SK-N-SH (cell line): ENCODE measurements around the gene RER1.

Source experiments
- ELF1 ChIP-seq: IDR thresholded peaks from 2 replicates; pipeline ENCODE4 v1.4.0; 2012
- EP300 ChIP-seq, 2 experiments: IDR thresholded peaks; 2 replicates each; pipeline versions ENCODE4 v1.4.0 to v1.6.1; 2012; ENCODE audit warnings: borderline replicate concordance in 1 of 2, low read depth in 1 of 2, low read length in 1 of 2
- EZH2phosphoT487 ChIP-seq: fragments of 200-600 bp; sonication (generic); IDR thresholded peaks from 2 replicates; pipeline ENCODE4 v1.6.1; 2017; ENCODE audit warnings: low read depth, mixed run types, mild to moderate bottlenecking, antibody characterized with exemption, moderate library complexity, borderline replicate concordance
- FOXJ3 ChIP-seq: sonication (generic); formaldehyde crosslinking; IDR thresholded peaks from 2 replicates; pipeline ENCODE4 v1.5.1; 2020; ENCODE audit warnings: mild to moderate bottlenecking, missing genetic modification reagents
- JUND ChIP-seq: IDR thresholded peaks from 2 replicates; pipeline ENCODE4 v1.4.0; 2012
- MAX ChIP-seq: IDR thresholded peaks from 2 replicates; pipeline ENCODE4 v1.4.0; 2012; ENCODE audit warnings: low read depth
- MEF2A ChIP-seq: IDR thresholded peaks from 2 replicates; pipeline ENCODE4 v1.4.0; 2012; ENCODE audit warnings: low read depth, borderline replicate concordance
- POLR2AphosphoS5 ChIP-seq: IDR thresholded peaks from 2 replicates; pipeline ENCODE4 v1.6.1; 2012; ENCODE audit warnings: low read depth, low read length
- TAF1 ChIP-seq: IDR thresholded peaks from 2 replicates; pipeline ENCODE4 v1.6.1; 2012; ENCODE audit warnings: low read depth, mild to moderate bottlenecking, low read length, moderate library complexity, borderline replicate concordance
- YY1 ChIP-seq: IDR thresholded peaks from 2 replicates; pipeline ENCODE4 v1.4.0; 2012; ENCODE audit warnings: low read depth, mild to moderate bottlenecking
- TF ChIP-seq, protein P1 (sequence below): fragments of 200-600 bp; sonication (generic); IDR thresholded peaks from 2 replicates; pipeline ENCODE4 v1.6.1; 2017; ENCODE audit warnings: antibody characterized with exemption, mild to moderate bottlenecking, moderate library complexity
- TF ChIP-seq, protein P2 (sequence below): IDR thresholded peaks from 2 replicates; pipeline ENCODE4 v1.4.0; 2012; ENCODE audit warnings: low read depth, borderline replicate concordance
- TF ChIP-seq, protein P3 (sequence below): IDR thresholded peaks from 2 replicates; pipeline ENCODE4; 2012

- TF ChIP-seq, protein P1, sequence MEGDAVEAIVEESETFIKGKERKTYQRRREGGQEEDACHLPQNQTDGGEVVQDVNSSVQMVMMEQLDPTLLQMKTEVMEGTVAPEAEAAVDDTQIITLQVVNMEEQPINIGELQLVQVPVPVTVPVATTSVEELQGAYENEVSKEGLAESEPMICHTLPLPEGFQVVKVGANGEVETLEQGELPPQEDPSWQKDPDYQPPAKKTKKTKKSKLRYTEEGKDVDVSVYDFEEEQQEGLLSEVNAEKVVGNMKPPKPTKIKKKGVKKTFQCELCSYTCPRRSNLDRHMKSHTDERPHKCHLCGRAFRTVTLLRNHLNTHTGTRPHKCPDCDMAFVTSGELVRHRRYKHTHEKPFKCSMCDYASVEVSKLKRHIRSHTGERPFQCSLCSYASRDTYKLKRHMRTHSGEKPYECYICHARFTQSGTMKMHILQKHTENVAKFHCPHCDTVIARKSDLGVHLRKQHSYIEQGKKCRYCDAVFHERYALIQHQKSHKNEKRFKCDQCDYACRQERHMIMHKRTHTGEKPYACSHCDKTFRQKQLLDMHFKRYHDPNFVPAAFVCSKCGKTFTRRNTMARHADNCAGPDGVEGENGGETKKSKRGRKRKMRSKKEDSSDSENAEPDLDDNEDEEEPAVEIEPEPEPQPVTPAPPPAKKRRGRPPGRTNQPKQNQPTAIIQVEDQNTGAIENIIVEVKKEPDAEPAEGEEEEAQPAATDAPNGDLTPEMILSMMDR: no peak
- TF ChIP-seq, protein P2, sequence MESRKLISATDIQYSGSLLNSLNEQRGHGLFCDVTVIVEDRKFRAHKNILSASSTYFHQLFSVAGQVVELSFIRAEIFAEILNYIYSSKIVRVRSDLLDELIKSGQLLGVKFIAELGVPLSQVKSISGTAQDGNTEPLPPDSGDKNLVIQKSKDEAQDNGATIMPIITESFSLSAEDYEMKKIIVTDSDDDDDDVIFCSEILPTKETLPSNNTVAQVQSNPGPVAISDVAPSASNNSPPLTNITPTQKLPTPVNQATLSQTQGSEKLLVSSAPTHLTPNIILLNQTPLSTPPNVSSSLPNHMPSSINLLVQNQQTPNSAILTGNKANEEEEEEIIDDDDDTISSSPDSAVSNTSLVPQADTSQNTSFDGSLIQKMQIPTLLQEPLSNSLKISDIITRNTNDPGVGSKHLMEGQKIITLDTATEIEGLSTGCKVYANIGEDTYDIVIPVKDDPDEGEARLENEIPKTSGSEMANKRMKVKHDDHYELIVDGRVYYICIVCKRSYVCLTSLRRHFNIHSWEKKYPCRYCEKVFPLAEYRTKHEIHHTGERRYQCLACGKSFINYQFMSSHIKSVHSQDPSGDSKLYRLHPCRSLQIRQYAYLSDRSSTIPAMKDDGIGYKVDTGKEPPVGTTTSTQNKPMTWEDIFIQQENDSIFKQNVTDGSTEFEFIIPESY: no peak
- TF ChIP-seq, protein P3, sequence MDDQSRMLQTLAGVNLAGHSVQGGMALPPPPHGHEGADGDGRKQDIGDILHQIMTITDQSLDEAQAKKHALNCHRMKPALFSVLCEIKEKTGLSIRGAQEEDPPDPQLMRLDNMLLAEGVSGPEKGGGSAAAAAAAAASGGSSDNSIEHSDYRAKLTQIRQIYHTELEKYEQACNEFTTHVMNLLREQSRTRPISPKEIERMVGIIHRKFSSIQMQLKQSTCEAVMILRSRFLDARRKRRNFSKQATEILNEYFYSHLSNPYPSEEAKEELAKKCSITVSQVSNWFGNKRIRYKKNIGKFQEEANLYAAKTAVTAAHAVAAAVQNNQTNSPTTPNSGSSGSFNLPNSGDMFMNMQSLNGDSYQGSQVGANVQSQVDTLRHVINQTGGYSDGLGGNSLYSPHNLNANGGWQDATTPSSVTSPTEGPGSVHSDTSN: no peak
- no peak for TF ChIP-seq MEF2A
- no peak for TF ChIP-seq POLR2AphosphoS5
- TF ChIP-seq EZH2phosphoT487: no peak
- no peak for TF ChIP-seq ELF1
- TF ChIP-seq JUND: no peak
- TF ChIP-seq TAF1: no peak
- TF ChIP-seq FOXJ3 (CRISPR knock-in tag): no peak
- no peak for TF ChIP-seq EP300 (IDR thresholded peaks at IDR 0.05; ENCODE audit: borderline replicate concordance in 1 of 2, low read depth in 1 of 2, low read length in 1 of 2)
- no peak for TF ChIP-seq MAX
- no peak for TF ChIP-seq YY1
Measured at GRCh38 chr1:2400576-2400909, 8.9 kb downstream of the RER1 start.
